Chondrocyte (in vitro differentiated cells): ENCODE results near the gene ABHD15. TPM values are rescaled to one million over a fixed set of nuclear protein-coding genes. Genes with fewer than 3 reads are reported as not detected.

Experiments
- DNase-seq: peaks from one replicate; pipeline ENCODE4 v3.0.0; 2021; ENCODE audit warnings: mixed read lengths, low spot score
- H3K27ac Mint-ChIP-seq: one replicate; pipeline ENCODE4 v1.8.0; 2021; ENCODE audit warnings: mild to moderate bottlenecking, moderate library complexity, mixed read lengths; ENCODE audit not compliant: unreplicated experiment
- H3K27me3 Mint-ChIP-seq: 2 replicates; pipeline ENCODE4 v1.8.0; 2021; ENCODE audit warnings: low read depth, mixed read lengths
- H3K36me3 Mint-ChIP-seq: 2 replicates; pipeline ENCODE4 v1.8.0; 2021; ENCODE audit warnings: low read depth, mixed read lengths
- H3K4me1 Mint-ChIP-seq: 2 replicates; pipeline ENCODE4 v1.8.0; 2021; ENCODE audit warnings: low read depth, mild to moderate bottlenecking, mixed read lengths
- H3K4me3 Mint-ChIP-seq: one replicate; pipeline ENCODE4 v1.8.0; 2021; ENCODE audit warnings: mild to moderate bottlenecking, moderate library complexity, mixed read lengths; ENCODE audit not compliant: unreplicated experiment
- H3K9me3 Mint-ChIP-seq: 2 replicates; pipeline ENCODE4 v1.8.0; 2021; ENCODE audit warnings: low read depth, mixed read lengths
- total RNA-seq: library from RNA; stranded (reverse); gene quantifications from 3 replicates; pipeline ENCODE4 v1.2.1, GENCODE V29; 2021
- TF ChIP-seq, protein P1 (sequence below): fragments of 200-600 bp; sonication (generic); IDR thresholded peaks from 2 replicates; pipeline ENCODE4 v1.5.0; 2021; ENCODE audit warnings: antibody characterized with exemption, mild to moderate bottlenecking, moderate library complexity

The ABHD15 gene
- total RNA-seq, 1 donor from 2014 or later: 11.7 TPM

DNA sequence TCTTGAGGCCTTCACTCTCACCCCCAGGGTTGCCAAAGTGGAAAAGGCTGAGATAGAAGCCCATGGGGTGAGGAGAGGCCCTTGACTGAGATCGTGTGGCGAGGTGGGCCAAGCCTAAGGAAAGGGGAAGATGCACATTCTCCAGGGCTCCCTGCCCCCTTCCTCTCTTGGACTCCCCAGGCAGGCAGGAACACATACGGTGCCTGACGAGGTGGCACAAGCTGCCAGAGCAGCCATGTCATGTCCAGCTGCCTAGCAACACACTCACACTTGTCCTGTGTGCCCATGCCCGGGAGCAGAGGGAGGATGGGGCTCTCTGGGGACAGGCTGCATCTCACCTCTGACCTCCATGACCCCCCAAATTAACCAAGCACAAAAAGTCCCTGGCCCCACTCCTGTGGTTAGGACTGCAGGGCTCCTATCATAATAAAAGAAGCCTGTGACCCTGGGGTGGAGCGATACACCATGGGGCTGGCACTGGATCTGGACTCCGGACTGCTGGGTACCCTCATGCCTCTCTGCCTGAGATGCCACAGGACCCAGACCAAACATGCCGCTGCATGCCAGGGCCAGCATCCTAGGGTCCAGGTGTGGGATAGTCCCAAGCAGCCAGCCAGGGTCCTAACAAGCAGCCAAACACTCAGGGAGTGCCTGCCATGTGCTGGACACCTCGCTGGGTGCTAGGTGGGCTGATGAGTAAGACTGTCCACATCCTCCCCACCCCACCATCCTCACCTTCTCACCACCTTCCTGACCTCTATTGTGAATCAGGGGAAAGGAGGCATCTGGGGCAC is 20.0 kb upstream of the ABHD15 start:
- Mint-ChIP-seq H3K4me3 (peak overlapping the region; percentile 31), H3K4me1 (peaks cover 62% of the 10 kb centered on the region), H3K27ac (no peak overlapping the region), H3K27me3 (no peaks in the 10 kb centered on the region), H3K9me3 (no peaks in the 10 kb centered on the region), H3K36me3 (peaks cover 2% of the 10 kb centered on the region)
- TF ChIP-seq, protein P1, sequence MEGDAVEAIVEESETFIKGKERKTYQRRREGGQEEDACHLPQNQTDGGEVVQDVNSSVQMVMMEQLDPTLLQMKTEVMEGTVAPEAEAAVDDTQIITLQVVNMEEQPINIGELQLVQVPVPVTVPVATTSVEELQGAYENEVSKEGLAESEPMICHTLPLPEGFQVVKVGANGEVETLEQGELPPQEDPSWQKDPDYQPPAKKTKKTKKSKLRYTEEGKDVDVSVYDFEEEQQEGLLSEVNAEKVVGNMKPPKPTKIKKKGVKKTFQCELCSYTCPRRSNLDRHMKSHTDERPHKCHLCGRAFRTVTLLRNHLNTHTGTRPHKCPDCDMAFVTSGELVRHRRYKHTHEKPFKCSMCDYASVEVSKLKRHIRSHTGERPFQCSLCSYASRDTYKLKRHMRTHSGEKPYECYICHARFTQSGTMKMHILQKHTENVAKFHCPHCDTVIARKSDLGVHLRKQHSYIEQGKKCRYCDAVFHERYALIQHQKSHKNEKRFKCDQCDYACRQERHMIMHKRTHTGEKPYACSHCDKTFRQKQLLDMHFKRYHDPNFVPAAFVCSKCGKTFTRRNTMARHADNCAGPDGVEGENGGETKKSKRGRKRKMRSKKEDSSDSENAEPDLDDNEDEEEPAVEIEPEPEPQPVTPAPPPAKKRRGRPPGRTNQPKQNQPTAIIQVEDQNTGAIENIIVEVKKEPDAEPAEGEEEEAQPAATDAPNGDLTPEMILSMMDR: no peak
- peak; percentile 62 for DNase-seq

DNA sequence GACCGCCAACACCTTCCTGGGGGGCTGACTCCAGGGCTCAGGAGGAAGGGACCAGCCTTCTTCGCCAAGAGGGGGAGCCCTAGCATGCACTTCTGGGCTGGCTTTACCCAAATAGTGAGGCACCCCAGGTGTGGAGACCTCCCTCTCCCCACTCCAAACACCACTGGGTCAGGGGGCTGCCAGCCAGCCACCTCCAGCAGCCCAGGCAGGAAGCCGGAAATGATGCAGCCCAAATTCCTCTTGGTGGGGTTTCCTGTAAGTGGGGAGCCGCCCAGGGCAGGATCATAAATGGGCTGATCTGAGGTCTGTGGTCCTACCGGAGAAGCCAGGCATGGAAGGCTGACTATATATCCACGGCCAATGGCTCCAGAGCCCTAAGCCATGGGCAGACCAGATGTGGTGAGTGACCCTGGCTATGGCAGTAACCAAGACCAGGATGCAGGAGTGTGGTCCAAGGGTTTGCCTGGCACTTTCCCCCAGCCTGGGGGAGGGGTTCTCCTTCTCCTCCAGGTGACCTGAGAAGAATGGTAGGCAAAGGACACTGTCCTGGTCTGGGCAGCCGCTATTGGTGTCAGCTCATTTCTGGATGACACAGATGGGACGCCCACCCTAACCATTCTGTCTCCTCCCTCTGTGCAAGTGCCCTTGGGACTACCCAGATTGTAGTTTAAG is 18.4 kb upstream of the ABHD15 start:
- peaks cover 48% of the 10 kb centered on the region for H3K4me1 Mint-ChIP-seq
- H3K36me3 Mint-ChIP-seq: peaks cover 6% of the 10 kb centered on the region
- H3K4me3 Mint-ChIP-seq: no peak overlapping the region
- DNase-seq: no peak
- TF ChIP-seq, protein P1: peak; percentile 61
- peak overlapping the region; percentile 84 for H3K27ac Mint-ChIP-seq
- H3K9me3 Mint-ChIP-seq: no peaks in the 10 kb centered on the region
- no peaks in the 10 kb centered on the region for H3K27me3 Mint-ChIP-seq

DNA sequence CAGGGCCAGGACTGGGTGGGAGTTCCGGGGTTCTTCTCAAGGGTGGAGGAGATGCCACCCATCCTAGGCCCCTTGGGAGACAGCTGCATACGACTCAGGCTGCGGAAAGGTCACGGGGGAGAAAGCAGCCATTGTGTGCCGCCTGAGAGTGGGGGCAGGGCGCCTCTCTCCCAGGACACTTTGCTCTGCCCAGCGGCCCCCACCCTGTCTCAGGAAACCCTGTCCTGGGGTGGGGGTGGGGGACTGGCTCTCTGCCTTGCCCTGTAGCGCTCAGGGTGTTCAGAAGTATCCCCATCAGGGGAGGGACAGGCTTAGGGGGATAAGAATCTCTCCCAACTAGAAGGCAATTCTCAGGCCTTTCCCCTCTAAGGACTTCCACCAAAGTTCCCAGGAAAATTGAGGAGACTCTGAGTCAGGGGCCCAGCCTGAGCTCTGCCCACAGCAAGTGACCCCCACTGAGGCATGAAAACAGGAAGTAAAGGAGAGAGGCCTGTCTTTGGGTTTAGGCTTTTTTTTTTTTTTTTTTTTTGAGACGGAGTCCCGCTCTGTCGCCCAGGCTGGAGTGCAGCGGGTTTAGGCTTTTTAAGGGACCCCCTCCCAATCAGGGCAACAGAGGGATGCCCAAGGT is 17.7 kb upstream of the ABHD15 start:
- TF ChIP-seq, protein P1: no peak
- Mint-ChIP-seq H3K4me1 (peaks cover 43% of the 10 kb centered on the region), H3K9me3 (no peaks in the 10 kb centered on the region), H3K36me3 (peaks cover 6% of the 10 kb centered on the region), H3K27ac (peak overlapping the region; percentile 84), H3K4me3 (peak overlapping the region; percentile 35), H3K27me3 (no peaks in the 10 kb centered on the region)
- DNase-seq: no peak

DNA sequence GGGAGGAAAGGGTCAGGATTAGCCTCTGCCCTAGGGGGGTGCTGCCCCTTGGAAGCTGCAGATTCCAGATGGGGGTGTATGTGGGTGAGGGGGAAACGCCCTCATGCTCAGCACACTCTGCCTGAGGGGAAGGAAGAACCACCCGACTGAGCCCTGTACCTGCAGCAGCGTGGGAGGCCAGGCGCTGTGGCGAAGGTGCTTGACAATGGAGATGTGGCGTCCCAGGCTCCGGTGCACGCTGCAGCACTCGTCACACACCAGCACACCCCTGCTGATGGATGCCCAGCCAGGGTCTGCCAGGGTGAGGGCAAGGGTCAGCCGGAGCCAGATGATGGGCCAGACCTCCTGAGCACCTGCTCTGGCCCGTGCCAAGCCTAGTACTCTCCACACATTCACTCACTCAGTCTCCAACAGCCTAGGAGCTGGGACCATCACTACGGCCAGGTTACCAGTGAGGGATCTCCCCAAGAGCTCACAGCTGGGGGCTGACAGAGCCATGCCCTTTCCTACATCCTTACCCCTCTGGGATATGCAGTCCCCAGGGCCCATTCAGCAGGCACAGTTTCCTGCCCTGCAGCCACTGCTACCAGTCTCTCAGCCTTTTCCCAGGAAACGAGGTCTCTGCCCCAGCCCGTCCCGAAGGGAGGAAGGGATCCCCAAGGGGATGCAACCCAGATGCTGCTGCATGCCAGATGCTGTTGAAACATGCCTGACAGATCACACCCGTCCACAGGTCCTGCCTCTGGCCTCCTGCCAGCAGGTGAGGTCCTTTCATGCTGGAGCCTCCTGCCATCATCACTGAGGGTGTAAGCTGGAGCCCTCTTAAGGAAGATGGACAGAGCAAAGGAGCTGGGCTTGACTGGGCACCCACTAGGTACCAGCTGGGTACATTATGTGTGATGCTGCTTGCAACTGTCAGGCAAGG is 16.7 kb upstream of the ABHD15 start:
- TF ChIP-seq, protein P1: no peak
- peaks cover 43% of the 10 kb centered on the region for H3K4me1 Mint-ChIP-seq
- no peaks in the 10 kb centered on the region for H3K27me3 Mint-ChIP-seq
- peaks cover 8% of the 10 kb centered on the region for H3K36me3 Mint-ChIP-seq
- H3K4me3 Mint-ChIP-seq: peak overlapping the region; percentile 35
- no peak for DNase-seq
- no peaks in the 10 kb centered on the region for H3K9me3 Mint-ChIP-seq
- no peak overlapping the region for H3K27ac Mint-ChIP-seq
